GM18508 (cell line): ENCODE measurements around the gene NIPAL4.

Source experiments
- ATAC-seq: cut with Tn5 transposase; IDR thresholded peaks from one replicate; pipeline ENCODE4 v1.9.1; 2021; ENCODE audit warnings: moderate number of reproducible peaks; ENCODE audit not compliant: insufficient read depth, unreplicated experiment

The NIPAL4 gene

DNA sequence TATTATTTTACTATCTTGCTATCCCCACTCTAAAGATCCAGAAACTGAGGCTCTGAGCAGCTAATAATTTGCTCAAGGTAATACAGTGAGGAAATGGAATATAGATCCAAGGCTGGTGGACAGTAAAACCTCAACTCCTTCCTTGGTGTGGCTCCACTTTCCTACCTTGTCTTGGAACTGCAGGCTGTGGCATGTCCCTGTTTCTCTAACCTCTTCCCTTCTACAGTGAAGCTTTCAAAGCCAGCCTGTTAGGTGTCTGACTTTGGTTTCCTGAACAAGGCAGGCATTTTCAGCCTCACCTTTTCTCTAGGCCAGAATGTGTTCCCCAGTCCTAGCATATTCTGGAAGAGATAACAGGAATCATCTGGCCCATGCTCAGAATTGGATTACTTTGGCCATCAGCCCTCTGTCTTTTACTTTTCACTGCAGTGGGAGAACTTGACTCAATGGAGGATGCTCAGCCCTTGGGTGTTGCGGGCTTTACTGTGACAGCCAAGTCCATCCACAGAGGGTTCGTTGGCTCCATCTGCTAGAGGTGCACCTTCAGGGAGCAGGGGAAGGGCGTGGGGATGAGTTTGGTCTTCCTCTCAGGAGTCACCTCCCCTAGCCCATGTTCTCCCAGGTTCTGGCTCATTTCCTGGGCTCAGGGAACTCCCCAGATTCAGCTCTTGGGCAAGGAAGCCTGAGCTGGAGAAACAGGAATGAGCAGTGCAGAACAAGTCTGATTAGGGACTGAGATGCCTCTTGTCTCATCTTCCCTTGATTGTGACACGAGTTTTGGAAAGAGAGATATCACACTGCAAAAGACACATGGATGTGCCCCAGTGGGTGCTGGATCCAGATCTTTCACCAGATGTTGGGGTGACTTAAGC lies 1.1 kb downstream of the NIPAL4 start:
- ATAC-seq, result no peak

DNA sequence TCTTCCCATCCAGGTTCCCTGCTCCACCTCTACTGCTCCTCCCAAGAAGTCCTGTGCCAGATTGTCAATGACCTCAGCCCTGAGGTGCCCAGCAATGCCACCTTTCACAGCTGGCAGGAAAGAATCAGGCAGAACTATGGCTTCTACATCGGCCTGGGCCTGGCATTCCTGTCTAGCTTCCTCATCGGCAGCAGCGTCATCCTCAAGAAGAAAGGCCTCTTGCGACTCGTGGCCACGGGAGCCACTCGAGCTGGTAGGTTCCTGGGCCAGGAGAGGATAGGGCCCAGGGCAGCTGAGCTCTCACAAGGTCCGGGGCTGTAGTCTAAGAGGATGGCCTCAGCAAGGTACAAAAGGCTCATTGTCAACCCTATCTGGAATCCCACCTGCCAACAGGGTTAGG lies 3.1 kb downstream of the NIPAL4 start:
- ATAC-seq, result no peak

DNA sequence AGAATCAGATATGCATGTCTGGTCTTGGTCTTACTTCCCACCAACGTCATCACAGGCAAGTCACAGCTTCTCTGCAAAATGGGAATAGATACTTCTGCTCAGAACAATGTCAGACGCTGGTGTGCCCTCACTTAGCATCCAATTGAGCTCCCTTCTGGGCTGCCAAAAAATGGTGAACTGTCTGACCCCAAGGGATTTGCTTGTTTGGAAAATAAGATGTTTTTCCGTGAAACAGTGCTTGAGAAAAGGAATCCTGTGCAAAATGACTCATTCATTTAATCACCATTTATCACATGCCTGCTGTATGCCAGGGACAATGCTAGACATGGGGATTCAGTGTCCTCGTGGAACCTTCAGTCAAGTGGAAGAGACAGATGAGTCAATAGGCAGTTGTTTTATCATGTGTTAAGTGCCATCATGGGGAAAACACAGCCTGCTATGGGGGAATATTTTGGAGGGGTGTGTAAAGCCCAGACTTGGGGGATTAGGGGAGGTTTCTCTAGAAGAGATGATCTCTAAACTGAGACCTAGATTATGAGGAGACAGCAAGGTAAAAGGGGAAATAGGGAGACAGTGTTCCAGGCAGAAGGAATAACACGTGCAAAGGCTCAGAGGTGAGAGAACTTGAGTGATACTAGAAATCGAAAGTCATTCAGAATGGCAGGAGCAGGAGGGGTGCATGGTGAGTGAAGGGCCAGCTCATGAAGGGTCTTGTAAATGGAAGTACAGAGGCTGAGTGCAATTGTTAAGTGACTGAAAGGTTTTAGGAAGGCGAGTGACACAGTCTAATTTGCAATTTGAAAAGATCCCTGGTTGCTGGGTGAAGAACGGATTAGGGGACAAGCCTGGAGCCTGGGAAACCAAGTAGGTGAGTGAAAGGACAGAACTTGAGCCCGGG lies 3.9 kb downstream of the NIPAL4 start:
- no peak for ATAC-seq

DNA sequence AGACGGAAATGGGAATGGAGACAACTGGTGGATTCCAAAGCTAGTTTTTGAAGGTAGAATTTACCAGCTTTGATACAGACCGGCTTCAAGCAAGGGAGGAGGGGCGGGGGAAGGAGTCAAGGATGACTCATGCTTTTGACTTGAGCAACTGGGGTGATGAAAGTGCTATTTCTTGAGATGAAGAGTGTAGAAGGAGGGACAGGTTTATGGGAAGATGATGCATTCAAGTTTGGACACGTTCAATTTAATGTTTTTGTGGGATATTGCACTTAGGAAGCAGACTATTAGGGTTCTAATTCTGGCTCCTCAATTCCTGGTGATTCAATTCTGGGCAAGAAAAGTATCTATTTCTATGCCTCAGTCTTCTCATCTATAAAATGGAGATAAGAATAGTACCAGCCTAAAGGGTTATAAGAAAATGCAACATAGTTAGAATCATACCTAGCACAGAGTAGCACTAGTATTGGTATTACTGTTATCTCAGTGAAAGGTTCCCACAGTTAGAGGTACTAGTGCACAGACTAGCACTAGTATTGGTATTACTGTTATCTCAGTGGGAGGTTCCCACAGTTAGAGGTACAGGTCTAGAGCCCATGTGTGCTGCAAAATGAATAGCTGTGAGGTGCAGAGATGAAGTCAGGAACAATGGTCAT lies 4.6 kb downstream of the NIPAL4 start:
- peak; percentile 86 for ATAC-seq

DNA sequence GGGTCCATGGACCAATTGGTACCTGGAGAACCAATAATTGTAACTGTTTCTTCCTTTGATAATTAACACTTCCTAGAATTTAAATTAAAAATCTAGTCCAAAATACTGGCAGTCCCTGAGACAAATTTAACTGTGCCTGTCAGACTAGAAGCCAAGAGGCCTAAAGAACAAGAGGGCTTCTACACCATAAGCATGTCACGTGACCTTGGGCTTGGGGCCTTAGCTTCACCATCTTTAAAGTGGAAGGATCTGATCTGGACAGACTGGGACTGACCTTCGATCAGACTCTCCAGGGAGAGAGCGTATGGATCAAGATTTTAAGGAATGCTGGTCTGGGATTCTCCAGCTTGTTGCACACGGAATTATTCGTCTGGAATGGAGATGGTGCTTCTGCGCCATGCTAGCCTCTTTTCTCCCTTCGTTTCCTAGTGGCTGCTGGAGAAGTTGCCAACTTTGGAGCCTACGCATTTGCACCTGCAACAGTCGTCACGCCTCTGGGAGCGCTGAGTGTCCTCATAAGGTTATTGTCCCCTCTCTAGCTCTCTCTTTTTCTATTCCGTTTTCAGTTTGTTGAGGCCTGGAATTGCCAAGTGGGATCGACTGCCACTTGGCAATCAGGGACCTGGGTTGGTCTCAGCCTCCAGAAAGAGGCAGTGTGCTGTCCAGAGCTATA lies 8.4 kb downstream of the NIPAL4 start:
- ATAC-seq, result no peak

DNA sequence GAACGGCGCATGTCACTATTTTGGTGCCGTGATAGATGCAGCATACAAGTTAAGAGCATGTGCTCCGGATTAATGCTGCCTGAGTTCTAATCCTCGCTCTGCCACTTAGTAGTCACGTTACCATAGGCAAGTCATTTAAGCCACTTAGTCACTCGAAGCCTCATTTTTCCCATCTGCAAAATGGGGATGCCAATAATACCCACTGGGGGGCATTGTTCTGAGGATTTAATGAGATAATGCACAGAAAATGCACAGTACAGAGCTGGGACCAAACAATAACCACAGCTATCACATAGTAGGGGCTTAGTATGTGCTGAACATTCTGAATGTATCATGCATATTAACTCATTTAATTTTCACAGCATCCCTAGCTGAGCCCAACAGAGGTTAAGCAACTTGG lies 9.1 kb downstream of the NIPAL4 start:
- no peak for ATAC-seq

DNA sequence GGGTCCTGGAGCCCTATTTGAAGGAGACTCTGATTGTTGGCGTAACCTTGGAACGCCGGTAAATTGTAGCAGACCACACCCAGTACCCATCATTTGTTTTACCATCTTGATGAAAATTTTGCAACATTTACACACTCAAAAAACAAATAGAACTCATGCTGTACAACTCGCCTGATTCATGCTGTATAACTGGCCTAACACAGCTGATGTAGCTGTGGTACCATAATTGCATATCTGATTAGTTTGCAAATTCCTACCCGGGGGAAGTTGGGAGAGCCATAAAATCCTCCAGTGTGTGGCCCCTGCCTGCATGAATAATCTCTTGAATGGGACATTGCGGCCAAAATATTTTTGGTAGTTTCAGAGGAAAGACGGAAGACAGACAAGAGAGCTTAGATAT lies 9.7 kb downstream of the NIPAL4 start:
- no peak for ATAC-seq

DNA sequence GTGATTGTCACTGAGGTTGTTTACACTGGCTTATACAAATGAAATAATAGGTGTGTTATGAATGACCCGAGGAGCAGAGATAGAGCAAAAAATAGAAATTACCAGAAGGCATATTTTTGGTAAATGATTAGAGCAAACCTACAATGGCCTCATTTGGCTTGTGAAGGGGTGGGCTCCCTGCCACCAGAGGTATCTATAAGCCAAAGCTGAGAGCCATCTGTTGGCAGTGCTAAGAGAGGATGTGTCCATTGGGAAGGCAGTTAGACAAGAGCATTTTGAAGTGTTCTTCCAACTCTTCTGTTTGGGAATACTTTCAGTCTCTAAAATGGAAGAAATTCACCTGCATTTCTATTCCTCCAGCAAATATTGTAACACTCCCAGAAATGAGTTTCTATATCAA lies 10.6 kb downstream of the NIPAL4 start:
- ATAC-seq, result no peak

DNA sequence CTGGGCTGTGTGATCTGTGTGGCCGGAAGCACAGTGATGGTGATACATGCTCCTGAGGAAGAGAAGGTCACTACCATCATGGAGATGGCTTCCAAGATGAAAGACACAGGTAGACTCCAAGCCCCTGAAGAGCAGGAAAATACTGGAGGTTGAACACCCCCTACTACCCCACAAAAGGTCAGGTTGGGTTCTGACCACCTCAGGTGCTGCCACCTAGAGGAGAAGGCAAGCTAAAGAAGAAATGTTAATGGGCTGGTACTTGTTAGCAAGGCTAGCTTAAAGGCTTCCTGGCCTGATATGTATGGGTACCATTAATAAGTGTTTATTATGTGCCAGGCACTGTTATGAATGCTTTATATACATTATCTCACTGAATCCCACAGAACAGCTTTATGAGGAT lies 11.7 kb downstream of the NIPAL4 start:
- no peak for ATAC-seq

DNA sequence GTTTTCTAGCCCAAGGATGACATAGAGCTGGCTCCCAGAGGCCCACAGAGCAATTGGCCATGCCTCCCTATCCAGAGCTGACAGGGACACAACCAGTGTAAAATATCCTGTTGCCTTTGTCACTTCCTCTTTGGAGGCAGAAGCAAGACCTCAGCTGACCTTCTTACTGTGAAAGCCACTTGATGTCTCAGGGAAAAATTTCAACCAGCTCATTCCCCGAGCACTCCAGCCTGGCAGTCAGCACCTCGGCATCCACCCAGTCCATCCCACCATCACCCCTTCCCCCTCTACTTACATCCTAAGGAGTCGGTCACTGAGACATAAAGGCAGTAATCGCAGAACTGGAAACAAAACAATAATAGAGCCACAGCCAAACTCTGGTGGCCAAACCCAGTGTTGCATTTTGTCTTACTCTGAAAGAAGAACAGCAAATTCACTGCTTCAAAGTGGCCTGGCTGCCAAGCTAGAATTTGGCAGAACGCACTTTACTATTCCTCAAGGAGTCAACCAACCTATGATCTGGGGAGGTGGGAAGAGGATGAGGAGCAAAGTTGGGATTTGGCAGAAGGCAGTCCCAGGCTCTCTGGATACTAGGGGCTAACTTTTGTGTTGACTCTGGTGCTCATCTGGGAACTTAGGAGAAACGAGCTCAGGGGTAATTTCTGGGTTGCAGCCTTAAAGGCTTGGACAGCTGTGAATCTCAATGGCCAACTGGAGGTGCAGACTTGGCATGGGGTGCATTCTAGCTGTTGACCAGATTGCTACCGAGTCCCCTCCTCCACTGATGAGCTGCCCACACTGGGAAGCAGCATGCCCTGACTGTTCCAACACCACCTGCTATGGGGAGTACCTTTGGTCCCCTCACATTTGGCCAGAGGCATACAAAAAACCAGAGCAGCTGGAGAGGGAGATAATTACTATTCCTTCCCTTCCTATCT lies 13.6 kb downstream of the NIPAL4 start:
- ATAC-seq, result no peak

DNA sequence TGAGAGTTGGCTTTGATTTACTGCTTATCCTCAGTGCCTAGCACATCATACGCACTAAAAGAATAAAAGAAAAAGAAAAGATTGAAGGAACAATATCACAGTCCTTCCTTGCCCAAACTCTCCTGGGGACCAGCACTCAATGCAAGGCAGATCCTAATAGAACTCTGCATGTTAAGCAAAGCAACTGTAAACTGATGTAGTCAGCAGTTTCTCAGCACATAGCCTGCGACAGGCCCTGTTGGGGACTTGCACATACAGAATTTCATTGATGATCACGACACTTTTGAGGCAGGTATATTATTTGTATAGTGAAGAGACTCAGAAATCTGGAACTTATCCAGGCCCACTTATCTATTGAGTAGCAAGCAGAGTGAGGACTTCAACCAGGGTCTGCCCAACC lies 15.4 kb downstream of the NIPAL4 start:
- no peak for ATAC-seq

DNA sequence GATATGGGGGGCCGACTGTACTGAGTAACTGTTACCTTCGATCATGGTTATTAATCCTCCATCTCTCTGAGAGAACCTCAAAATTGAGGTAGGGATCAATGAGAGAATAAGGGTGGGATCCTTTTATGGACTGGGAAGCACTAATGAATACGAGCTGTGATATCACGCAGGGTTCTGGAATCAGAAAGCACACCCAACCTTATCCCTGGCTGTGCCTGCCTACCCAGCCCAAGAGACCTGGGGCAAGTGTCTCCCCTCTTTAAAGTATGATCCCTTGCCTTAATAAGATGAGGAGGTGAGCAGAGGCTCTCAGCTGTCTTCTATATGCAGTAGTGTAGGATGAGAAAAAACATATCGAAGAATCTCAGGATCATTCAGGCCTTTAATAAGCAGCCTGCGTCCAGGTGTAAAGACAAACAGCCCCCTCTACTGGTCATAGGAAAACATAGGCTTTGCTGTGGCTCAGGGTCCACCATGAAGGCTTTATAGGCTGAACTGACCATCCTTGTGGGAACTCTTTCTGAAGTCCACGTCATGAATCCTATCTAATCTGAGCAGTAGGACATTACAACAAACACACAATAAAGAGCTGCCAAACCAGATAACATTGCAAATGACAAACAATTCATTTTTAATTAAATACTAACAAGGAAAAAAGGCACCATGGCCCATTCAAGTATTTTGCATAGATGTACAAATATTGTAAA lies 16.8 kb downstream of the NIPAL4 start:
- no peak for ATAC-seq

DNA sequence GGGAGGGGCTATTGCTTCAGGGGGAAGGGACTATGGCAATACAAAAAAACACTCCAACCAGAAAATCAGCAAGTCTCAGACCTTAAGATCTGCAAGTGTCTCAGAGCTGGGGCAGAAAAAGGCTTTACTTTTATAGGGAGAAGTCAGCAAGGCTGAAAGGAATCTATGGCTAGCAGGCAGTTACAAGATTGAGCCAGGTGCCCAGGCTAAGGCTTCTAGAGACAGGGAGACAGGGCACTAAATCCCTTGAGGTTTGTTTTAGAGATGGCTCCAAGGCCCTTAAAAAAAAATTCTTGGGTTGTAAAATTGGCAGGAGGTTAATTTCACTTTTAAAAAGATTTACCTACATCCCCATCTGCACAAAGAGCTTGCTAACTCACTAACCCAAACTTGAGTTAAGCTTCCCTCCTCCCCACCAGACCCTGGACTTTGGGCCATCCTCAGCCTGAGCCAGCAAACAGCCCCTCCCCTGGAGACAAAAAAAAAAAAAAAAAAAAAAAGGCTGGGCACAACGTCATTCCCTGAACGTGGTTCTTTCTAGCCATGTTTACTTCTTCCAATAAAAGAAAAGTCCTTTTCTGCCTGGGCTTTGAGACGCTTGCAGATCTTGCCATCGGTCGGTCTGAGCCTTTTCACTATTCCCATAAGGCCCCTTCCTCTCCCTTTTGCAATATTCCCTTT lies 17.9 kb downstream of the NIPAL4 start:
- ATAC-seq, result no peak

DNA sequence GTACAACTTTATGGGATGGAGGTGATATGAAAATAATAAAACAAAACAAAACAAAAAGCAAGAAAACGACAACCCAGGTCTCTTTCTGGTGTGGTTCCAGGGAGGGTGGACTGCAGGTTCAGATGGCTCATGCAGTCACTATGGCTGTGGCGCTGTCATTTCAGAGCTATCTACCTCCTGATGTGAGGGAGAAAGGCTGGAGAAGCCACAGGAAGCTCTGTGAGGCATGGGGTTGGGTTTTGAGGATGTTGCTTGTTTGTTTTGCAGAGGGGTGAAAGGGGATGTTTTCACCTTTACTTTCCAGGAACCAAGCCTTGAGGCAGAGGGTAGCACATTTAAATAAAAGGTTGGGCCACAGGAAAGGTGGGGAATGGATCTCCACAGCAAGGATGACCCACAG lies 18.7 kb downstream of the NIPAL4 start:
- ATAC-seq, result no peak

DNA sequence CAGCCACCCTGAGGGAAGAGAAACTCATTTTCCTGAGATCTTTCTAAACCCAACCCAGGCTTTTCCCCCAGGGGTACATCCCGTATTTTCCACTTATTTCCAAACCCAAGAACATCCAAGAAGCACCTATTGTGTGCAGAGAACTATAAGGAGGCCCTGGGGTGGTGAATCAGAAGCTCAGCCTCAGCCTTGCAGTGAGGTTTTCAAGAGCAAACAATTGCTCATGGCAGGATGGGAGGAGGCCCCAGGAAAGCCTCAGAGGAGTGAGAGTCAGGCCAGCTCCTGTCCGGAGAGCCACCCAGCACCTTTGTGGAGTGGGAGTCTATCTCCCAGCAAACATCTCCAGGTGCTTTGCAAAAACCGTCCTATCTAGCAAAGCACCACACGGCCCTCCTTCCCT lies 19.2 kb downstream of the NIPAL4 start:
- no peak for ATAC-seq

DNA sequence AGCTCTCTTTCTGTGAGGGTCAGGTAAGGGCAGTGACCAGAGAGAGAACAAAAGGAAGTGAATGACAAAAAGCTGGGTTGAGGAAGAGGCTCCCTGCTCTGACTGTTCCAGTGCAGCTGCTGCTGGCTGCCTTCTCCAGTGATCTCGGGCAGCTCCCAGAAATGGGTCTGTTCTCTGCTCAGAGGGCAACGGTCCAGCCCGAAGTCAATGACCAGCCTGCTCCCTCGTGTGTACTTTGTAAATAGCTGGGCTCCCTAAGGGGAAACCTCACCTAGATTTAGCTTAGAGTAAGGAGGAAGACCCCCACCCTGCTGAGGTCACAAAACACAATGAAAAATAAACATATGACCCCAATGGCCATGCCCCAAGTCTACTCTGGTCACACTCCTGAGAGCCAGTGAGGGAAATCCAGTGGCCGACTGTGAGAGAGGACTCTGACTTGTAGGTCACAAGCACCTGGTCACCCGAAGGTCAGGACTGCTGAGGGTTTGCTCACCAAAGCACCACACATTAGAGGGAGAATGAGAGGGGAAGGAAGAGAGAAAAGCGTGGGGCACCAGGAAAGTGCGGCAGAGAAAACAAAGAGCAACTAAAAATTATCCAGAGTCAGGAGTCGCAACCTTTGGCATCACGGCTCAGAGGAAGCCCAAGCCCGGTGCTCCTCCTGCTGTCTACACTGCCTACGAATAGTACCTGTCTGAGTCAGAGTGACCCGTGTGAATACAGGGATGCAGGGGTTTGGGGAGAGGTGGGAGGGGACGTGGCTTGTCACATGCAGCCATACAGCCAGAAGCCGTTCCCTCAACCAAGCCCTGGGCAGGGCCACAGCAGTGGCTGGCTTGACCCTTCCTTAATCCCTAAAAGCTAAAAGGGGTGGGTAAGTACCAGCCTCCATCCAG lies 19.8 kb downstream of the NIPAL4 start:
- no peak for ATAC-seq

DNA sequence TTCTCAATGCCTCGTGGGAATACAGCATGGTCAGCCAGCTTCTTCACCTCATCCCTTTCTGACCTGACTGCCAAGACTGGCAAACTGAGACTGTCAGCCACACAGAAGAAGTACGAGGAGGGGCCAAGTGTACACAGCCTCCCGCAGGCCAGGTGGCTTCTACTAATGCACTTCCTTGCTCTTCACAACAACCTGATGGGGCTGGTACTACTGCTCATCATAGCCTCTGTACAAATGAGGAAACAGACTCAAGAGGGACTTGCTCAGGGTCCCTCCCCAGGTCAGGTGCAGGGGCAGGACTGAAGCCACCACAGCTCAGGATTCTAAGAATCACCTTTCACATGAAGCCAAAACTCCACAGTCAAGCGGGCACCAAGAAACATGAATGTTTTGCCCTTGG lies 21.3 kb downstream of the NIPAL4 start:
- no peak for ATAC-seq
